Esophagus mucosa (tissue), 1 donor: ENCODE data around the gene RBM22. TPM values are rescaled to one million over a fixed set of nuclear protein-coding genes. Genes with fewer than 3 reads are reported as not detected.
A peak's percentile ranks its signal among the peaks of the same experiment; 100 is the strongest.
"Not testable (repeated sequence)": the region's sequence is repeated elsewhere in the genome, so short reads cannot be mapped to it uniquely, and the experiment has no call there.

Experiments used
- ATAC-seq: fragments of 200-7000 bp; cut with Tn5 transposase; one replicate; pipeline ENCODE4 v1.9.1; 2020
- total RNA-seq: library from RNA; stranded (reverse); gene quantifications from one replicate; pipeline ENCODE4 v1.2.4, GENCODE V29; 2023
- donor health status: DM: yes; HTN: yes; CAD: no.

RBM22 gene
- 24.4 TPM for total RNA-seq

- peak; percentile 95 for ATAC-seq
These were observed at the start of gene RBM22 for GRCh38 chr5:150700594-150701377. Gene RBM22, minus strand, starts transcription at chr5:150701062. Its CDS starts 77 bp downstream, at chr5:150700985.

DNA sequence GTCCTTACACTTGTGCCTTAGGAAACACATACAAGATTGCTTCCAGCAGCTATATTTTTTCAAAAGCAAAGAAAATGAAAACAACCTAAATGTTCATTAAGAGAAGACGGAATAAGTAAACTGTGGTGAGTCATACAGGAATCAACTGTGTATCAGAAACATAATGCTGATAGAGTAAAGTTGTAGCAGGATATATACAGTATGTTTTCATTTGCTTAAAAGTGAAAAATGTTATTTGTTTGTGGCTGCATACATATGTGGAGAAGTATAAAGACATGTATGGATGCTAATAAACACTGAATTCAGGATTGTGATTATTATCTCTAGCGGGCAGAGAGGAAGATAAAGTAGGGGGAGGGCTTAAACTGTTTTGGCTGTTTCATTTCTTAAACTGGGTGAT, 49.6 kb upstream of the RBM22 start:
- ATAC-seq, result no peak

DNA sequence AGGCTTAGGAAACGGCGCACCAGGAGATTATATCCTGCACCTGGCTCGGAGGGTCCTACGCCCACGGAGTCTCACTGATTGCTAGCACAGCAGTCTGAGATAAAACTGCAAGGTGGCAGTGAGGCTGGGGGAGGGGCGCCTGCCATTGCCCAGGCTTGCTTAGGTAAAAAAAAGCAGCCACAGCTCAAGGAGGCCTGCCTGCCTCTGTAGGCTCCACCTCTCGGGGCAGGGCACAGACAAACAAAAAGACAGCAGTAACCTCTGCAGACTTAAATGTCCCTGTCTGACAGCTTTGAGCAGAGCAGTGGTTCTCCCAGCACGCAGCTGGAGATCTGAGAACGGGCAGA, 42.3 kb upstream of the RBM22 start:
- ATAC-seq, result not testable (repeated sequence)

DNA sequence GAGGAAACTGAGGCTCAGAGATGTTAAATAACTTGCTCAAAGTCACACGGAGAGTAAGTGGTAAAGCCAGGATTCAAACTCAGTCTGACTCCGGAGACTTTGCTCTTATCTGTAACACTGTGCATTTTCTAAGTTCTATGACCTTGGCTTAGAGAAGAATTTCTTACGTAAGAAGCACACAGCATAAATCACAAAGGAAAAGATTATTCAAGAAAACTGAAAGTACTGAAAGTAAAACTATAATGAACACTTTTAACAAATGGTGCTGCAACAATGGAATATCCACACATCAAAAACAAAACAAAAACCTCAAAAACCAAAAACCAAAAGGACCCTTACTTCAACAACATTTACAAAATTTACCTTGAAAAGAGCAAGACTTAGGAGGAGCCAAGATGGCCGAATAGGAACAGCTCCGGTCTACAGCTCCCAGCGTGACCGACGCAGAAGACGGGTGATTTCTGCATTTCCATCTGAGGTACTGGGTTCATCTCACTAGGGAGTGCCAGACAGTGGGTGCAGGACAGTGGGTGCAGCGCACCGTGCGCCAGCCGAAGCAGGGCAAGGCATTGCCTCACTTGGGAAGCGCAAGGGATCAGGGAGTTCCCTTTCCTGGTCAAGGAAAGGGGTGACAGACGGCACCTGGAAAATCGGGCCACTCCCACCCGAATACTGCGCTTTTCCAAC, 41.7 kb upstream of the RBM22 start:
- not testable (repeated sequence) for ATAC-seq

DNA sequence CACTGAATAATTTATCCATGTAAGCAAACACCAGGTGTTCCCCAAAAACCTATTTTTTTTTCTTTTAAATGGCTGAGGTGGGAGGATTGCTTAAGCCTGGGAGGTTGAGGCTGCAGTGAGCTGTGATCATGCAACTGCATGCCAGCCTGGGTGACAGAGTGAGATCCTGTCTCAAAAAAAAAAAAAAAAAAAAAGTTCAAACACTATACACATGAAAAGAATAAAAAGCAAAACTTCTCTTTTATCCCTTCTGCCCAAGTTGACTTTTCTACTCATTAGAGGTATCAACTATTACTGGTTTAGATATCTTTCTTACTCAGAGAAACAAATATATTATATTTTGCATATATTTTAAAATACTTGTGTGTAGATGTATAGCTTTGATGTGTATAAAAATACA, 40.1 kb upstream of the RBM22 start:
- ATAC-seq, result no peak

DNA sequence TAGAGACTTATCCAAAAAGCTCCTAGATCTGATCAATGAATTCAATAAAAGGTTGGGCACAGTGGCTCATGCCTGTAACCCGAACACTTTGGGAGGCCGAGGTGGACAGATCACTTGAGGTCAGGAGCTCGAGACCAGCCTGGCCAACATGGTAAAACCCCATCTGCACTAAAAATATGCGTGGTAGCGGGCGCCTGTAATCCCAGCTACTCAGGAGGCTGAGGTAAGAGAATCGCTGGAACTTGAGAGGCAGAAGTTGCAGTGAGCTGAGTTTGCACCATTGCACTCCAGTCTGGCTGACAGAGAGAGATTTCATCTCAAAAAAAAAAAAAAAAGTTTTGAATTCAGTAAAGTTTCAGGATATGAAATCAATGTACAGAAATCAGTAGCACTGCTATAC, 38.0 kb upstream of the RBM22 start:
- ATAC-seq, result no peak

DNA sequence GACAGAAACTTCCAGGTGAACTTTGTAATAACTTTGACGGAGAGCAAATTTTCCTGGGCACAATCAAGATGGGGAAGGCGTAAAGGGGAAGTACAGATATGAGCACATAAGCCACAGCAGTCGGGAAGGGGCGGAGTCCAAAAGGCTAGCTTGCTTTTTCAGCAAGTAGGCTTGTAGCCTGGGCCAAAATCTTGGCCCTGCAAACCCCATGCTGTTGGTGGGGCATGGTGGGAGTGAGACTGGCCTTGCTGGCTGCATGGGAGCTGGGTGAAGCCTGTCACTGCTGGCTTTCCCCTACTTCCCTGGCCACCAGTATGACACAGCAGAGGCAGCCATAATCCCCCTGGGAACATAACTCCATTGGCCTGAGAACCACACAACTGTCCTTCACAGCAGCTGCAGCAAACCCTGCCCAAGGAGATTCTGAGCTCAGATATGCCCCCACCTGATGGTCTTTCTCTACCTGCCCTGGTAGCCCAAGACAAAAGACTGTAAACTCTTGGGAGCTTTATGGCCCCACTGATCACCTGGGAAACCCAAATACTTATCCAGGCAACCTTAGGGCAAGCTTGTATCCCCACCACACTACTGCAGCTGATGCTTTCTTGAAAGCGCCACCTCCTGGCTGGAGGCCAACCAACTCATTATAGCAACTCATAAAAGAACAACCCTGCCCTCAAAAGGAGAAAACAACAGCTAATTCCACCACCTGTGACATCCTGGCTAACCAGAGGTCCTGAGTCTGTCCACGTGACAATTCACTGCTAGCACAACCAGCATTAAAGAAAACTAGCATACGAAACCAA, 33.9 kb upstream of the RBM22 start:
- ATAC-seq, result peak; percentile 20

DNA sequence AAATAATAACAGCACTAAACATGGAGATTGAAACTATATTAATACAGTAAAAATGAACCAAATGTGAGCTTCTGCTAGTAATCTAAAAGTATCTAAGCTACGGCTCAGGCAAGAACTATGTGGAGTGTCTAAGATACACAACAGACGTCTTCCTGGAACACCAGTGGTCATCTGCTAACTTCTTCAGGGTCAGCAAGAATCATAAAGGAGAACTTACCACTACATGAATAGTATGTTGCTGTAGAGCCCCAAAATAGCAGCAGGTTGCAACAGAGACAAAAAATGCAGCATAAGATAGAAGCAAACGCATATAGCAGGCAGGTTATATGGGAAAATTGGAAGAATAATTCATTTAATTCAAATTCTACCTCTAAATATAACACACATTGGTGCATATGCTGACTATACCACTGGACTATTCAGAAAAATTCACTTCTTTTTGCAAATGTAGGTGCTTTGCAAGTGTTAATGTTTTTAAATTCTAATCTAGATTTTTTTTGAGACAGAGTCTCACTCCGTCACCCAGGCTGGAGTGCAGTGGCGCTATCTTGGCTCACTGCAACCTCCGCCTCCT, 30.9 kb upstream of the RBM22 start:
- ATAC-seq, result no peak

DNA sequence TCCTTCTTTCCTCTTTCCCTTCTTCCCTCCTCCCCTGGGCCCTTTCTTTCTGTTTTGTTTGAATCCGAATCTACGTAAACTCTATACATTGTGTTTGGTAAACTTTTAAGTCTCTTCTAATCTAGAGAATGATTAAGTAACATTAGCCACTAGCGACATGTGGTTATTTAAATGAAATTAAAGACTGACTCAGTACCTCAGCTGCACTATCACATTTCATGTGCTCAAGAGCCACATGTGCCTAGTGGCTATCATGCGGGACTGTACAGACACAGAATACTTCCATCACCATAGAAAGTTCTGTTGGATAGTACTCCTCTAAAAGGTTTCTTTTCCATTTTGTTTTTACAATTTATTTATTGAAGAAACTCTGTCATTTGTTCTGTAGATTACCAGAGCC, 29.0 kb upstream of the RBM22 start:
- no peak for ATAC-seq

DNA sequence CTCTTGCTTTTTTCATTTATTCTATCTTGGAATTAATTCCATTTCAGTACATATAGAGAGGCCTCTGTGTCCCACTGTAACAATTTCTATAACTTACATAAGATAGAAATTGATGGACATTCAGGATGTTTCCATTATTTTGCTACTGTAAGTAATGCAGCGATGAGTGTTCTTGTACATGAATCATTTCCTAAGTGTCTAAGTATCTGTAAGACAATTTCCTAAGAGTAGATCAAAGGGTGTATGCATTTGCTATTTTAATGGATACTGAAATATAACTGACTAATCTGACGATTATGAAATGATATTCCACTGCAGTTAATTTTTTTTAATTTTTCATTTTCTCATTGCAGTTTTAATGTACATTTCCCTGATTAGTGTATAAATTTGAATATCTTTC, 23.0 kb upstream of the RBM22 start:
- ATAC-seq, result no peak

GRCh38 chr5:150710165-150710564, 9.3 kb upstream of the RBM22 start:
- ATAC-seq, result no peak

DNA sequence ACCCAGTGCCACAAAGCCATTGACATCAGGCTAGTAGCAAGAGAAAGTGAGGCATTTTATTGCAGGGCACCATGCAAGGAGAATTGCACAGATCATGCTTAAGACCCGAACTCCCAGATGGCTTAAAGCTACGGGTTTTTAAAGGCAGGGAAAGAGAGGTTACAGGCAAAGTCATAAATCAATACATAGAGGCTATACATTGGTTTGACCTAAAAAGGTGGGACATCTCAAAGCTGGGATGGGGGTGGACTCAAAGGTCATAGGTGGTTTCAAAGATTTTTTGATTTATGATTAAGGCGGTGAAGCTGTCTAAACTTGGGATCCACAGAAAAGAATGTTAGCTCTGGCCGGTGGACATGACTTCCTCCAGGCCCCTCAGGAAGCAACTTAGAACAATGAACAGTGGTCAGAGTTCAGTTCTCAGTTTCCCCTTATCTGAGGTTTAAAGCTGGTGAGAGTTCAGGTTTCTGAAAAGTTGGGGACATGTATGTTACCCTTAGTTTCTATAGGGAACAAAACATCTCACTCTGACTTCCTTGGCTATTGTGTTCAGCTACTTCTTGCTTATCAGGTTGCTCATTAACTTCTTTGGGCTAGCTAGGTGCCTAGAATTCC, 6.0 kb upstream of the RBM22 start:
- no peak for ATAC-seq

DNA sequence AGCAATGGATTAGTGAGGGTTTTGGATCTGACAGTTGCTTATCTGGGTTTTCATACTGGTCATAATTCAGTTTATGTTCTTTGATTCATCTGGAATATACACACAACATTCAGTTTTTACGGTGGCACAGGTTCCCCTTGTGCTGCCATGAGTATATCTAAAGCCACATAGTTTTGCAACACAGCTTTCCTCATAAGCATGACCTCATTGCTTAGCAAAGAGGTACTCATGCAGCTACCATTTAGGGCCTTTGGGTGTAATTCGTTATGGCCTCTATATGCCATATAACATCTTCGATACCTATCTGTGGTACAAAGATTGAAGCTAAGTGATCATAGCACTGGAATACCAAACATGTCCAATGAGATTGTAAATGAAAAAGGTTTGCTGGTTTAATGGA, 2.9 kb upstream of the RBM22 start:
- no peak for ATAC-seq

- peak; percentile 19 for ATAC-seq
These were observed 642 bp downstream of the RBM22 start for GRCh38 chr5:150700246-150700593.

DNA sequence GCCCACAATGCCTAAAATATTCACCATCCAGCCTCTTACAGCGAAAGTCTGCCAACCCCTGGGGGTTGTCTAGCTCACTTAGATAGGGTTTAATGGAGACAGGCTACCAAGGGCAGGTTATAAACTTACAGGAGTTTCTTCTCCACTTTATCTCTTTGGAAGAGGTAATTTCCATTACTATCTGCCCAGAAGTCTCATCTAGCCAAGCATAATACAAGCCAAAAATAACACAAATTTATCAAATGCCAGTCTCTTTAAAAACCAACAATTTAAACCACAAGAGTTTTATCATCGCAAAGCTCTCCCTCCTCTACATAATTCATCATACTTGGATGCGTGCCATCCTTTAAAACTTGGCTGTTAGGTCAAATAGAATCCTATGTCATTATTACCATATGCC, 6.2 kb downstream of the RBM22 start:
- ATAC-seq, result no peak

GRCh38 chr5:150692276-150692675, 8.6 kb downstream of the RBM22 start:
- no peak for ATAC-seq

- ATAC-seq, result no peak
These were observed 10.1 kb downstream of the RBM22 start for GRCh38 chr5:150690760-150691159.

DNA sequence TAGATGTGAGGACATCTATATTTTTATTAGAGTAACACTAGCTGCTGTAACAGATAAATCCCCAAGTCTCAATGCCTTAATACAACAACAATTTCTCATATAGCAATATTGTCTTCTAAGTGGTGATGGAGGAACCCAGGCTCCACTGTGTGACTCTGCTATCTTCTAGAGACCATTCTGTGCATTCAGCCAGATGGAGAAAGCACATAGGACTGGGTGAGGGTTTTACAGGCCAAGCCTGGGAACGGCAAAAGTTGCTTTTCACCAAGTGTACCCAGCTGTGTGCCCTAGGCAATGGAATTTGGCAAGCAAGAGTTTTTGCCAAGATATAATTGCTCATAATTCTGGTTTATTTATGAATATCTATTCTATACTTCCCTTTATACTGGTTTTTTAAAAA, 11.7 kb downstream of the RBM22 start:
- ATAC-seq, result no peak

DNA sequence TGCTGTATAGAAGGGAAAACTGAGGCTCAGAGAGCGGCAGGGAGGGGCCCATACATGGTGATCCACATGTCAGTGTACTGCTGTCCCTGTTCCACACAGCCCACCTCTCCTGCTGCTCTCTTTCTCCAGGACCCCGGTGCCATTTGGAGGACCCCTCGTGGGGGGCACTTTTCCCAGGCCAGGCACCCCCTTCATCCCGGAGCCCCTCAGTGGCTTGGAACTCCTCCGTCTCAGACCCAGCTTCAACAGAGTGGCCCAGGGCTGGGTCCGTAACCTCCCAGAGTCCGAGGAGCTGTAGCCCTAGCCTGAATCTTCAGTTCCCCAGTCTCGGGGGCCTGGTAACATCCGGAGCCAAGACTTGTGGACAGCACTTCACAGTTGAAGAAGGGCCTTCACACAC, 24.3 kb downstream of the RBM22 start:
- ATAC-seq, result no peak

DNA sequence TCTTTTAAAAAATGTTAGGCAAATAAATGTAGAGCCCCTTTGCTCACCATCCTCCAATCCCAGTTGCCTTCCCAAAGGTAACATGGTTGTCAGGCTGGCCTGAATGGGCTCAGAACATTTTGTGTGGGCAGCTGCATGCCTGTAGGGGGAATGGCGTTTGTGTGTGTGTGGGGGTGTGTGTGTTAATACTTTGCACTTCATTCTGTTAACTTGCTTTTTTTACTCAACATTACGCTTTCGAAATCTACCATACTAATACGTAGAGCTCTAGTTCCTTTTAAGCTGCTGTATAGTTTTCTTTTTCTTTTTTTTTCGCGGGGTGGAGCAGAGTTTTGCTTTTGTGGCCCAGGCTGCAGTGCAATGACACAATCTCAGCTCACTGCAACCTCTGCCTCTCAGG, 25.8 kb downstream of the RBM22 start:
- ATAC-seq, result no peak

DNA sequence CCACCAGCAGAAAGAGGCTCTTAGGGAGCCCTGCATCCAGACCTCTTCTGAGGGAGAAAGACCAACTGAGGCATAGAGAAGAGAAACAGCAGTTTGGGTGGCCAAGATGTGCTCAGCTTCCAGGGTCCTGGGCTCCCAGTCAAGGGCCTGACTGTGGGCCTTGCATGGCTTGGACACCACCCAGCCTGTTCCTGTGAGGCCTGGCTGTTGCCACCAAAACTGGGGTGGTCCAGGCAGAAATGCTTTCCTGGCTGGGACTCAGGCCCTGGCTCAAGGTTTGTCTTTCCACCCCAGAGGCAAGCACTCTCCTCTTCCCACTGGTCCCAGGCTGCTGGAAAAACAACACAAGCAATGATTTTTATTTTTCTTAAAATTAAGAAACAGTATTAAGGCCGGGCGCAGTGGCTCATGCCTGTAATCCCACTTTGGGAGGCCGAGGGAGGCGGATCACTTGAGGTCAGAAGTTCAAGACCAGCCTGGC, 26.5 kb downstream of the RBM22 start:
- ATAC-seq, result no peak

GRCh38 chr5:150672884-150673275, 28.0 kb downstream of the RBM22 start:
- no peak for ATAC-seq
